Measurements from ENCODE around the gene CHD5.

CHD5 gene

GRCh38 chr1:6200188-6200809 lies 20.2 kb upstream of the CHD5 start:
- ATAC-seq (no peak), DNase-seq (no peak)

- ATAC-seq (peak; percentile 99), DNase-seq (peak; percentile 97)
Observed at GRCh38 chr1:6199298-6200187, 19.4 kb upstream of the CHD5 start, which contains the start of gene RPL22. Gene RPL22 (minus strand): TSS chr1:6199595. CDS start chr1:6199573, 22 bp downstream.

DNA sequence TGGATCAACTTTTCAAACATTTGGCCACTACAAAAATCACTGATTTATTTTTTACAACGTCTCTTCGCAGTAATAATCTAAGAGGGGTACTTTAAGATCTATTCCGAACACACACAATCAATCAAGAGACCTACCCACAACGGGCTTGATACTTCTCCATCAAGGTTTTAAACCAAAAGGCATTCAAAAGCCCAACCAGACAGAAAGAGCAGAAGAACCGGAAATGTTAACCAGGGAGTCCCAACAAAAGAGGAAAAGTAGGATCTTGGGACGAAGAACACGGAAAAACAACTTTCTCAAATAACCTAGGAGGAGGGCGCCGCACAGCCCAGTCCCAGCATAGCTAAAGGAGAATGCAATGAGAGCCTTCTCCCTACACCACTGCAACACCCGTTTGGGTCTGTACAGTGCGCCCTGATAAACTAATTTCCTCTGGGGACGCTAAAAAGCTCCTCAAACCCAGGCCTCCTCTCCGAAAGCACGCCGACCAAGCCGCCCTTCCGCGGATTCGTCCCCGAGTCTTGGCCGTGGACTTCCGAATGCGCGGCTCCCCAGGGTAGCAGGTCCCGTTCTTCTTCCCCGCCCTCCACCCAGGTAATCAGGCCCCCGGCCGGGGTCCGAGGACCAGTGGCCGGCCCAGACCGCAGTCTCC lies 18.7 kb upstream of the CHD5 start:
- ATAC-seq (peak; percentile 2), DNase-seq (peak; percentile 38)

DNA sequence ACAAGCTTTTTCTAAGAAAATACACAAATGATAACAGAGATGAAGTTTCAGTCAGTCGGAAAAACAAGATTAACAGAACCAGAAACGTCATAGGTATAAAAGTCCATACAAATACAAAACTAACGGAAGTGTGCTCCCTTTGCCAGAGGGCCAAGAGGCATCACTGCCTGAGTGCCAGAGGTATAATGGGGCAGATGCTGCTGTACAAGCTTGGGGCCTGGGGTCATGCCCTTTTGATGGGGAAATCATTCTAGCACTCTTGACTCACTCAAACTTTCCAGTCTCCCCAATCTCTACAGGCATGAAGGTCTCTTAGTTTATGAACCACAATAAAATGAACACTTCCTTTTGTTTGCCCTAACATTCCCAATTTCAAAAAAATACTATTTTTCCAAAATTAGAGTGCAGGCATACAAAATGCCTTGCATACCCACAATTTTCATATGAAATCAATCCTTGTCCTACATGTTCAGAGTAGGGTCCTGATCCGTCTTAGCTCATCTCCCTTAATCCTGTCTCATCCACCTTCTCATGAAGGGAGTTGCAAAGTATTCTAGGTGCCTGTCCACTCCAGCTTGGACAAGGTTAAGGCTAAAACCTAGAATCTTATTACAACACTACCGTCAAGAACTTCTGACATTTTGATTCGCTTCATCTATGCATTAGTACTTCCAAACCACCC lies 17.8 kb upstream of the CHD5 start:
- peak; percentile 58 for ATAC-seq
- peak; percentile 45 for DNase-seq

GRCh38 chr1:6191968-6192367 lies 11.8 kb upstream of the CHD5 start:
- ATAC-seq (no peak), DNase-seq (no peak)

DNA sequence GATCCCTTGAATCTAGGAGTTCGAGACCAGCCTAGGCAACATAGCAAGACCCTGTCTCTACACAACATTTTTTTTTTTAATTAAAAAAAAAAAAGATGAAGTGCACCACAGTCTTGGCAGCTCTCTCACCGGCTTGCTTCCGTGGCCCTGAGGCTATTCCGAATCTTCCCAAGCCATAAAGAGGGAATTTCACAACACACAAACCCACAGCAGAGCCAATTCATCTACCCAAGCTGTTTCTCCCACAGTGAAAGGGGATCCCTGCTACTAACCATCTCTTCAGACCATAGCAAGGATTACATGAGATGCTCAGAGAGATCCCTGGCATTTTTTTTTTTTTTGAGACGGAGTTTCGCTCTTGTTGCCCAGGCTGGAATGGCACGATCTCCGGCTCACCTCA lies 8.3 kb upstream of the CHD5 start:
- no peak for DNase-seq
- no peak for ATAC-seq

GRCh38 chr1:6185635-6186382 lies 5.7 kb upstream of the CHD5 start:
- ATAC-seq (no peak), DNase-seq (peak; percentile 43)

DNA sequence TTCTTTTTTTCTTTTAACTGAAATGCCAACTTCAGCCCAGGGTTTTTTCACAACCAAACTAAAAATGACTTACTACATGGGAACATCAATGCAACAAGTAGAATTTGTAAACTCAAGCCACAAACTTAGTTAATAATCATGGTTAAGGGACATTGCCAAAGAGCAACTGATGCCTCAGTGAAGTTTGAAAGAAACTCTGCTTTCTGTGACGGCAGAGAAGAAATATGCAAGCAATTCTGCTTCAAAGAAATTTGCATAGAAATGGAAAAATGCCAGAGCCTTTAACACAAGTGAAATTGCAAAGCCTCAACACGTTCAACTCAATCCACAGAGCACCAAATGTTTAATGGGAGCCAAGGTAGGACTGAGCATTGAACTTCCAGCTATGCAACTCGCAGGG lies 5.0 kb upstream of the CHD5 start:
- ATAC-seq (no peak), DNase-seq (no peak)

DNA sequence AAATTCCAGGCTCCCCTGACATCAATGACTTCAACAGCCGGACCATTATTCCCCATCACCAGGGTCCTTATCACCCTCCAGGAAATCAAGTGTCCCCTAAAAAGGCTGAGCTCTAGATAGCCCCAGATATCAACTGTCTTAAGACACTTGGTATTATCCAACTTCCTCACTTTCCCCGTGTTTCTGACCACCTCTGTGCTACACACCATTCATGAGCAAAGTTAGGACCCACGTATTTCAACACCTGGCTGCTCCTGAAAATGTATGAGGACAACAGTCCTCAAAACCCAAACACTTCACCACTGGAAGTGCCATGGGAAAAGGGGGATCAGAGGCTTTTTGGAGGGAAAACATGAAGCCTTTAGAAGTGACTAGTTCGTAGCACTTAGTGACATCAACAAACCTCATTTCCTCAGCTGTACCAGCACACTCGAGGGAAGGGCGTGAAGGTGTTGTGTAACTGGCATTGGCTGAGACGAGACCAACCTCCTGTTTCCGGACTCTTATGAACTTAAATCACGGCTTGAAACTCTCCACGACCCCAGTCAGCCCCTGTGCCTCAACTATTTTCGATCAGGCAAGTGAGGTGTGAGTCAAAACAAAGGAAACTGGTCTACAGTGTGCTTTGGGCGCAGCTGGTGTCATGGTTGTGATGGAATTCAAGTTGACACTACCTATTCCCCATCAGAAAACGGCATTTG lies 4.1 kb upstream of the CHD5 start:
- DNase-seq (no peak), ATAC-seq (no peak)

DNA sequence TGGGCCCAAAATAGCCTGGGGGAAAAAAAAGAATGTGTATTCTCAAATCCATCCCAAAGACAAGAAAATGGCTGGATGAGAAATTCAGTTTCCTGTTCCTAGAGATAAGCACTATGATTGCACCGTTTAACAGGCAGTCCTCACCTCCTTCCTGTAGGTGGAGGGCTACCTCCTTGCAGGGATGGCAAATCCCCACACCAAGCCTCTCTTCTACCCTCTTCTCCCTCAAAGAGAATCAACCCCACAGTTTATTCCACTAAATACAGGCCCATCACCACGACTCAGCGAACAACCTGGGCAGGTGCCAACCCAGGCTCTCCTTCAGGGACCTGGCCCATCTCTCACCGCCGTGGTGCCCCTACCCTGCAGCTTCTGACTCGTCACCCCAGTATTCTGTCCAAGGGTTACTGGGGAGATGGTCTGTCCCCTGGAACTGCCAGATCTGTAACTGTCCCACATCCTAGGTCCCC lies 3.4 kb upstream of the CHD5 start:
- ATAC-seq (no peak), DNase-seq (no peak)

DNA sequence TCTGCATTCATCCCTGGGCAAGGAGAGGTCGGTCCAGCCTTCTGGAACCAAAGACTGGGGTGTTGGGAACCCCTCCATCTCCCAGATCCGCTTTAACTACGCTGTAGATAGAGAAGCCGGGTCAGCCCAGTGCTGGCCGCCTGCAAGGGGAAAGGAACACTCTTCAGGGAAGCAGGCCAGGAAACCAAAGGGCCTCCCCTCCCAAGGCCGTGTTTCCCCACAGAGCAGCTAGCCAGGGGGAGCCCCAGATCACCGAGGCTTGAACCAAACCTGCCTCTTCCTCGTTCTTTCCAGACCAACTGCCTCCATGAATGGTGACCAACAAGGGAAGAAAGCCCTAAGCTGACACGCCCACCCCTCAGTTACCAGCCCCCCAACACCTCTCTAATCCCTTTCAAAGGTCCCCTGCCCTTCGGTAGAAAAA lies 1.2 kb upstream of the CHD5 start:
- DNase-seq: no peak
- ATAC-seq: no peak

DNA sequence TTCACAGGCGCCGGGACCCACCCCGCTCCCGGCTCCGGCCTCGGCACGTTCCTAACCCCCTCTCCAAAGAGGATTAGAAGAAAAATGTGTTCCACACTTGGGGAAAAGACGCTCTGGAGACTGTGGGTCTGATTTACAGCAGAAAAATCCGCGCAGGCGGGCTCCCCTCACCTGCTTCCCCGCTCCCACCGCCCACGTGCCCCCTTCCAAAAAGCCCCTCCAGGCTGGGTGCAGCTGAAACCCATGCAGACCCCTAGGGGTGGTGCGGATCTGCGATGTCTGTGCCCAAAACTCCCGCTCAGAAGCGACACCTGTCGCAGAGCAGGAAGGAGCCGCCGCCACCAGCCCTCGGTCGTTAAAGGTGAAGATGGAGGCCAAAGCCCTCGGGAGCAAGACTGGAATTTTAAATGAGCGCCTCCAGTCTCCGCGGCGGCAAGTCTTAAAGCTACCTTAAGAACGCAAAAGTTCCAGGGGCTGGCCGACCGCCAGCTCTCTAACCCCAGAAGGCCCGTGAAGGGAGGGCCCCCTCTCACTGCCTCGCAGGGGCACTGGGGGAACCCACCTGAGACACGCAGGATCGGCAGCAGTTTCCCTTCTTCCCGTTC lies 688 bp upstream of the CHD5 start:
- ATAC-seq: no peak
- DNase-seq: peak; percentile 23

DNA sequence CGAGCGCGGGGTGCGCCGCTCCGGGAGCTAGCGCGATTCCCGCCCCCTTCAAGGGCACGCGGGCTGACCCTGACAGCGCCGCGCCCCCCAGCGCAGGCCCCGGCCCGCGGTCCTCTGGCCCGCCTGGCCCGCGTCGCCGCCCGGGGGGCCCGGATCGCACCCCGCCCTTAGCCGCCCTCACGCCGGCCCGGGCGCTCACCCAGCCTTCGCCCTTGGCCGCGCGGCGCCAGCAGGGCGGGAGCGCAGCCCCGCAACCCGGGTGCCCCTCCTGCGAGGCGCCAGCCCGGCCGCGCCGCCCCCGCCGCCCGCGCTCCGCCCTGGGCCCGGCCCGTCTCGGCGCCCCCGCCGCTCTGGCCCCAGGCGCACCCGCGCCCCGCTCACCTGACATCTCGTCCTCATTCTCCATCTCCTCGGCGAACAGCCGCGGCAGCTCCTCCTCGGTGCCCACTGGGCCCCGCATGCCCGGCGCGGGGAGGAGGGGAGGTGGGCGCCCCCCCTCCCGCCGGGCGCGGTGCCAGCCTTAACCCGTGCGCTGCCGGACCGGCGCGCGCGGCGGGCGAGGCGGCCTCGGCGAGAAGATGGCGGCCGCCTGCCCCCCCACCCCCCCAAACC lies 451 bp downstream of the CHD5 start:
- ATAC-seq: no peak
- no peak for DNase-seq

- DNase-seq (no peak), ATAC-seq (no peak)
Observed at GRCh38 chr1:6178751-6179563, 1.2 kb downstream of the CHD5 start.

- no peak for ATAC-seq
- no peak for DNase-seq
Observed at GRCh38 chr1:6177681-6178380, 2.3 kb downstream of the CHD5 start.

DNA sequence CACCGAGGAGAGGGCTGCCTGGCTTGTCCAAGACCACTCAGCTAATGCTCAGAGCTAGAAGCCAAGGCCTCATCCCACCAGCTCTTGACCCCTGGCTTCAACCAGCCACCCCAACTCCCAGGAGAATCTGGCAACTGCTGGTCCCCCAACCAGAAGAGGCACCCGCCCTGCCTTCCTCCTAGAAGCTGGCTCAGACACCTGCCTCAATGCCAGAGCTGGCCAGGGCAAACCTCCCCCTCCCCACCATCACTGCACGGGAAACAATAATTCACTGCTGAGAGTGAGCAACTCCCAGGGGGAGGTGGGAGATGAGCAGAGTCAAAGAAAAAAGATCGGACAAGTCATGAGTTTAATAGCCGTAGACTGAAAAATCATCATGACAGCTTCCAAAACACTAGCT lies 3.3 kb downstream of the CHD5 start:
- ATAC-seq: no peak
- DNase-seq: no peak

DNA sequence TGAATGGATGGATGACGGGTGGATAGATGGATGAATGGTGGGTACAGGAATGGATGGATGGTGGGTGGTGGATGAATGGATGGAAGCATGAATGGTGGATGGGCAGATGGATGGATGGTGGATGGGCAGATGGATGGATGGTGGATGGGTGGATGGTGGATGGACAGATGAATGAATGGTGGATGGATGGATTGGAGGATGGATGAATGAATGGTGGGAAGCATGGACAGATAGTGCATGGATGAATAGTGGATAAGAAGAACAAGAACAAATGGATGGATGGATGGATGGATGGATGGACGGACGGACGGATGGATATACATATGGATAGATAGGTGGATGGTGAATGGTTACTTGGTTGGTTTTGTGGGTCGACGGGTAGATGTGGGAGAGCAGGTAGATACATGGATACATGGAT lies 4.7 kb downstream of the CHD5 start:
- ATAC-seq: no peak
- DNase-seq: no peak

GRCh38 chr1:6174621-6175410 lies 5.3 kb downstream of the CHD5 start:
- no peak for DNase-seq
- ATAC-seq: no peak

Data from stimulated activated naive CD8-positive, alpha-beta T cell treated with anti-CD3 and anti-CD28 coated beads, Interleukin-15, Interleukin-2, amounts not matched to agents 100 U/mL and 50 U/mL, for 24 hours (primary cell).